Tibial nerve (tissue), 4 donors: ENCODE results near the gene PEX1. TPM values are rescaled to one million over a fixed set of nuclear protein-coding genes. Genes with fewer than 3 reads are reported as not detected.

ENCODE experiments used
- DNase-seq, 2 donors: peaks; one replicate each; pipeline ENCODE4 v3.0.0-alpha.2; 2019; ENCODE audit warnings: low spot score in 2 of 2
- H3K27ac ChIP-seq, 4 donors: fragments of 200-600 bp; sonication (generic) in 3 of 4; one replicate each; pipeline ENCODE4 v1.5.1; 2017 to 2019; ENCODE audit warnings: mild to moderate bottlenecking in 1 of 4
- H3K27me3 ChIP-seq, 2 donors: fragments of 200-600 bp; sonication (generic) in 1 of 2; one replicate each; pipeline versions ENCODE4 v1.5.1 to v1.6.0; 2017 to 2019
- H3K36me3 ChIP-seq, 3 donors: fragments of 200-600 bp; sonication (generic); one replicate each; pipeline ENCODE4 v1.5.1; 2018 to 2019
- H3K4me1 ChIP-seq, 4 donors: fragments of 200-600 bp; sonication (generic) in 3 of 4; one replicate each; pipeline ENCODE4 v1.5.1; 2017 to 2019
- H3K4me3 ChIP-seq, 4 donors: fragments of 200-600 bp; sonication (generic) in 3 of 4; one replicate each; pipeline ENCODE4 v1.5.1; 2017 to 2019; ENCODE audit warnings: mild to moderate bottlenecking in 1 of 4, moderate library complexity in 1 of 4
- H3K9me3 ChIP-seq, 4 donors: fragments of 200-600 bp; sonication (generic) in 3 of 4; one replicate each; pipeline ENCODE4 v1.5.1; 2017 to 2019
- EP300 ChIP-seq, 2 donors: sonication (generic); formaldehyde crosslinking; IDR thresholded peaks; one replicate each; pipeline ENCODE4 v1.6.1; 2017; ENCODE audit warnings: antibody characterized with exemption in 2 of 2, mild to moderate bottlenecking in 1 of 2
- POLR2A ChIP-seq, 2 donors: fragments of 450-650 bp; IDR thresholded peaks; one replicate each; pipeline ENCODE4 v1.6.1; 2017; ENCODE audit warnings: antibody characterized with exemption in 2 of 2, mild to moderate bottlenecking in 2 of 2, moderate library complexity in 2 of 2
- WGBS, 2 donors: methylation state at CpG; one replicate each; pipeline ENCODE4 v1.1.5; 2018; 5-methylcytosine and 5-hydroxymethylcytosine counted together
- total RNA-seq, 4 donors: library from RNA; depleted of rRNA; stranded (reverse); fragments of >200 nt; gene quantifications; one replicate each; pipeline ENCODE4 v1.1.0, GENCODE V29; 2016
- TF ChIP-seq, protein P1 (sequence below), 5 experiments: fragments of 200-600 bp in 3 of 5; fragments of 450-650 bp in 2 of 5; sonication (generic) in 3 of 5; IDR thresholded peaks; one replicate each; pipeline ENCODE4 v1.5.1; 2016 to 2019; ENCODE audit warnings: antibody characterized with exemption in 5 of 5, mild to moderate bottlenecking in 3 of 5, moderate library complexity in 2 of 5

PEX1 gene
- total RNA-seq, 4 donors from 2014 or later = 18.4 to 24.6 (median 20.7) TPM

DNA sequence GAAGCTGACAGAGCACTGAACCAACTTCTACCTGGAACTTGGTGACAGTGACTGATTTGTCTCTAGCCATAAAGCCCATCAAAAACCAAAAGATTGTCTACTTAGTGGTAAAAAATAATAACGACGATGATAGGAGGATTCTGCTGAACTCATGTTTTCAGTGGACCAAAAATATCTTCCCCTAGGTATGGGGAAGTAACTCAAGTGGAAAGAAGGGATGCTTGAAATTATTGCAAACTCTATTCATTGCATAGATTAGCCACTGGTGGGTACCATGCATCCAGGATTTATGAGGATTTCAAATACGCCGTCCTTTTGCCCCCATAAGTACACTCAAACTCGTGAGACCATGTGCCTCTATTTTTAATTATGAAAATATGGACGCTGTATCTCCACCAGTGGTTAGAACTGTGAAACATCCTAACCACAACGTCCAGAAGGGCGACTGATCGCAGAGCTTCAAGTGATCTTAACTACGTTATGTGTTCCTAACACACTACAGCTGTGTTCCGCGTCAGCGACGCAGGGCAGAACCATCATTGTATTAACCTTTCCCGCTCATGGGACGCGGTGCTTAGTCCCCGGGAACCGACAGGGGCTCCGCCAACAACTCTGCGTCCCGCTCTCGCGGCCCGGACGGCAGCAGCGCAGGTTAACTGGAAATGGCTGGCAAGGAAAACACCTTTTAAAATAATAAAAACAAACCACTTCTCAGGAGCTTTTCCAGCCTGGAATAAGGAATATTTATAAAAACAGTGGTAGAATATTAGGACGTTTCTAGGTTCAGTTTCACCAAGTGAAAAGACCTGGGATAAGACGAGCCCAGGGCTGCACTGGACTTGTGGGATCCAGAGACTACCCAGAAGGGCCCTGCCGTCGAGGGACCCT lies 776 bp downstream of the PEX1 start:
- no peaks in the 10 kb centered on the region for H3K9me3 ChIP-seq
- peaks cover 0 to 49% (median 16%) of the 10 kb centered on the region in 4 donors for H3K4me1 ChIP-seq
- H3K27me3 ChIP-seq = no peaks in the 10 kb centered on the region
- TF ChIP-seq POLR2A (IDR thresholded peaks at IDR 0.05) (no peak), EP300 (IDR thresholded peaks at IDR 0.05) (no peak)
- TF ChIP-seq, protein P1, sequence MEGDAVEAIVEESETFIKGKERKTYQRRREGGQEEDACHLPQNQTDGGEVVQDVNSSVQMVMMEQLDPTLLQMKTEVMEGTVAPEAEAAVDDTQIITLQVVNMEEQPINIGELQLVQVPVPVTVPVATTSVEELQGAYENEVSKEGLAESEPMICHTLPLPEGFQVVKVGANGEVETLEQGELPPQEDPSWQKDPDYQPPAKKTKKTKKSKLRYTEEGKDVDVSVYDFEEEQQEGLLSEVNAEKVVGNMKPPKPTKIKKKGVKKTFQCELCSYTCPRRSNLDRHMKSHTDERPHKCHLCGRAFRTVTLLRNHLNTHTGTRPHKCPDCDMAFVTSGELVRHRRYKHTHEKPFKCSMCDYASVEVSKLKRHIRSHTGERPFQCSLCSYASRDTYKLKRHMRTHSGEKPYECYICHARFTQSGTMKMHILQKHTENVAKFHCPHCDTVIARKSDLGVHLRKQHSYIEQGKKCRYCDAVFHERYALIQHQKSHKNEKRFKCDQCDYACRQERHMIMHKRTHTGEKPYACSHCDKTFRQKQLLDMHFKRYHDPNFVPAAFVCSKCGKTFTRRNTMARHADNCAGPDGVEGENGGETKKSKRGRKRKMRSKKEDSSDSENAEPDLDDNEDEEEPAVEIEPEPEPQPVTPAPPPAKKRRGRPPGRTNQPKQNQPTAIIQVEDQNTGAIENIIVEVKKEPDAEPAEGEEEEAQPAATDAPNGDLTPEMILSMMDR (IDR thresholded peaks at IDR 0.05) = no peak
- H3K4me3 ChIP-seq = peak overlapping the region; percentile 64 to 99 (median 89)
- peak overlapping the region; percentile 66 to 96 (median 89) for H3K27ac ChIP-seq
- WGBS, 2 donors = 0 to 1% methylated on average over 29 to 31 of the region's 31 CpGs
- H3K36me3 ChIP-seq = peaks cover 0 to 24% (median 5%) of the 10 kb centered on the region in 3 donors
- DNase-seq = peak in 1 of 2 donors; percentile 7

DNA sequence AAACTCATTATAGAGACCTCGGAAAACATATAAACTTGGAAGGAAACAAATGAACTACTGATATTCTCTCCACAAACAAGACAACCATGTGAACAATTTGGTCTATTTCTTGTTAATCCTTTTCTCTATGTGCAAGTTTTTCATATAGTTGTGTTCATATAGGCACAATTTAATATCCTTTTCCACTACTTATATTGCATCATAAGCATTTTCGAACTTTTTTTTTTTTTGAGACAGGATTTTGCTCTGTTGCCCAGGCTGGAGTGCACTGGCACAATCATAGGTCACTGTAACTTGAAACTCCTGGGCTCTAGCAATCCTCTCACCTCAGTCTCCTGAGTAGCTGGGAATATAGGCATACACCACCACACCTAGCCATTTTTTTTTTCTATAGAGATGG lies 5.2 kb downstream of the PEX1 start:
- 91% methylated on average over 2 of the region's 2 CpGs for WGBS, 2 donors
- TF ChIP-seq EP300 (IDR thresholded peaks at IDR 0.05) (no peak), POLR2A (IDR thresholded peaks at IDR 0.05) (no peak)
- TF ChIP-seq, protein P1 (IDR thresholded peaks at IDR 0.05) = no peak
- Histone ChIP-seq H3K4me1 (peaks cover 0 to 28% (median 8%) of the 10 kb centered on the region in 4 donors), H3K27me3 (no peaks in the 10 kb centered on the region), H3K36me3 (peaks cover 0 to 24% (median 0%) of the 10 kb centered on the region in 3 donors), H3K9me3 (no peaks in the 10 kb centered on the region), H3K4me3 (no peak overlapping the region), H3K27ac (no peak overlapping the region)
- no peak for DNase-seq

DNA sequence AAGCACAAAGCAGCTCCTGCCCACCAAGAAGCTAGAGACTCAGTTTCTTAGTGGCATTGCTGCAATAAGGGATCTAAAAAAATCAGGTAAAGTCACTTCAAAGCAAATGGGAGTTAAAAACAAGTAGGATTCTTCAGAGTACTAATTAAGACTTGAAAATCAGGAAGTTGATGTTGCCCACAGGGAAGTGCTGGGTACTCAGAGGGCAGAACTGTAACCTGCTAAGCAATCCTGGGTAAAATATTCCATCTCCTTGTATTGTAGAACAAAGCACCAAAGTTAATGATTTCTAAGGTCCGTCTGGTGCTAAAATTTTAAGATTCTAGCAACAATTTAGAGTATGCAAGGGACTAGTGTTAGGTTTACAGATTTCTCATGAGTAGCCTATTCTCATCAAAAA lies 8.3 kb downstream of the PEX1 start:
- Histone ChIP-seq H3K4me1 (peaks cover 0 to under 1% (median 0%) of the 10 kb centered on the region in 4 donors), H3K27me3 (no peaks in the 10 kb centered on the region), H3K9me3 (no peaks in the 10 kb centered on the region), H3K36me3 (peaks cover 0 to 55% (median 0%) of the 10 kb centered on the region in 3 donors), H3K27ac (no peak overlapping the region), H3K4me3 (no peak overlapping the region)
- TF ChIP-seq POLR2A (IDR thresholded peaks at IDR 0.05) = no peak
- no peak for TF ChIP-seq EP300 (IDR thresholded peaks at IDR 0.05)
- TF ChIP-seq, protein P1 (IDR thresholded peaks at IDR 0.05) = no peak
- no peak for DNase-seq
- WGBS, 2 donors = 84 to 85% methylated on average over 1 of the region's 1 CpG

GRCh38 chr7:92517631-92518030 lies 10.7 kb downstream of the PEX1 start:
- TF ChIP-seq POLR2A (IDR thresholded peaks at IDR 0.05) (no peak), EP300 (IDR thresholded peaks at IDR 0.05) (no peak)
- TF ChIP-seq, protein P1 (IDR thresholded peaks at IDR 0.05) = no peak
- H3K27me3 ChIP-seq = no peaks in the 10 kb centered on the region
- peaks cover 0 to 74% (median 0%) of the 10 kb centered on the region in 3 donors for H3K36me3 ChIP-seq
- 81 to 86% methylated on average over 3 of the region's 3 CpGs for WGBS, 2 donors
- H3K9me3 ChIP-seq = no peaks in the 10 kb centered on the region
- no peak overlapping the region for H3K27ac ChIP-seq
- H3K4me3 ChIP-seq = no peak overlapping the region
- DNase-seq = no peak
- no peaks in the 10 kb centered on the region for H3K4me1 ChIP-seq
